ENCODE data around the gene RNF32. TPM values are rescaled to one million over a fixed set of nuclear protein-coding genes. Genes with fewer than 3 reads are reported as not detected.

RNF32 gene
- total and polyA plus RNA-seq, 8 donors: 0.69 to 2.5 (median 1.1) TPM

DNA sequence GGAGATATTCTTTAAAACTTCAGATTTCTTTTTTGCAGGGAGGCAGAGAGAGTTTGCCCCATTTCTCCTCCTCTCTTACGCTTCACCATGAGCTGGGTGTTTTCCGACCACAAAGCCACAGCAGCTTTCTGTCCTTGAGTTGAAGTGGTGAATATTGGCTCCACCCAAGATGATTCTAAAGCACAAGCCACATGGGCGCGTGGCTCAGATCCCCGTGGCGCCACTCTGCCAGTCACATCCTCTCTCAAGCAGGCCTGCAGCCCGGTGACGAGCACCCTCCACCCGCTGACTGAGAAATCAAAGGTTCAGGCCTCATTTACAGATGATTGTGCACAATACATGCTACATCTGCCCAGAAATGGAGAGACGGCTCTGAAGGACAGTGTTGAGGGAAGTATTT lies 27.6 kb upstream of the RNF32 start:
- TF ChIP-seq, protein P1, sequence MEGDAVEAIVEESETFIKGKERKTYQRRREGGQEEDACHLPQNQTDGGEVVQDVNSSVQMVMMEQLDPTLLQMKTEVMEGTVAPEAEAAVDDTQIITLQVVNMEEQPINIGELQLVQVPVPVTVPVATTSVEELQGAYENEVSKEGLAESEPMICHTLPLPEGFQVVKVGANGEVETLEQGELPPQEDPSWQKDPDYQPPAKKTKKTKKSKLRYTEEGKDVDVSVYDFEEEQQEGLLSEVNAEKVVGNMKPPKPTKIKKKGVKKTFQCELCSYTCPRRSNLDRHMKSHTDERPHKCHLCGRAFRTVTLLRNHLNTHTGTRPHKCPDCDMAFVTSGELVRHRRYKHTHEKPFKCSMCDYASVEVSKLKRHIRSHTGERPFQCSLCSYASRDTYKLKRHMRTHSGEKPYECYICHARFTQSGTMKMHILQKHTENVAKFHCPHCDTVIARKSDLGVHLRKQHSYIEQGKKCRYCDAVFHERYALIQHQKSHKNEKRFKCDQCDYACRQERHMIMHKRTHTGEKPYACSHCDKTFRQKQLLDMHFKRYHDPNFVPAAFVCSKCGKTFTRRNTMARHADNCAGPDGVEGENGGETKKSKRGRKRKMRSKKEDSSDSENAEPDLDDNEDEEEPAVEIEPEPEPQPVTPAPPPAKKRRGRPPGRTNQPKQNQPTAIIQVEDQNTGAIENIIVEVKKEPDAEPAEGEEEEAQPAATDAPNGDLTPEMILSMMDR (IDR thresholded peaks at IDR 0.05): no peak
- ATAC-seq: no peak
- WGBS, 2 donors: 91% methylated on average over 10 of the region's 10 CpGs
- no peak overlapping the region for H3K4me3 ChIP-seq
- DNase-seq: no peak
- no peaks in the 10 kb centered on the region for H3K36me3 ChIP-seq
- peaks cover 7 to 19% (median 16%) of the 10 kb centered on the region in 3 donors for H3K4me1 ChIP-seq
- no peak overlapping the region for H3K27ac ChIP-seq
- no peaks in the 10 kb centered on the region for H3K9me3 ChIP-seq
- no peak for FAIRE-seq
- intact Hi-C loops (cut with DNase I): no loop called here
- H3K27me3 ChIP-seq: peaks cover 0 to 6% (median 0%) of the 10 kb centered on the region in 4 donors

DNA sequence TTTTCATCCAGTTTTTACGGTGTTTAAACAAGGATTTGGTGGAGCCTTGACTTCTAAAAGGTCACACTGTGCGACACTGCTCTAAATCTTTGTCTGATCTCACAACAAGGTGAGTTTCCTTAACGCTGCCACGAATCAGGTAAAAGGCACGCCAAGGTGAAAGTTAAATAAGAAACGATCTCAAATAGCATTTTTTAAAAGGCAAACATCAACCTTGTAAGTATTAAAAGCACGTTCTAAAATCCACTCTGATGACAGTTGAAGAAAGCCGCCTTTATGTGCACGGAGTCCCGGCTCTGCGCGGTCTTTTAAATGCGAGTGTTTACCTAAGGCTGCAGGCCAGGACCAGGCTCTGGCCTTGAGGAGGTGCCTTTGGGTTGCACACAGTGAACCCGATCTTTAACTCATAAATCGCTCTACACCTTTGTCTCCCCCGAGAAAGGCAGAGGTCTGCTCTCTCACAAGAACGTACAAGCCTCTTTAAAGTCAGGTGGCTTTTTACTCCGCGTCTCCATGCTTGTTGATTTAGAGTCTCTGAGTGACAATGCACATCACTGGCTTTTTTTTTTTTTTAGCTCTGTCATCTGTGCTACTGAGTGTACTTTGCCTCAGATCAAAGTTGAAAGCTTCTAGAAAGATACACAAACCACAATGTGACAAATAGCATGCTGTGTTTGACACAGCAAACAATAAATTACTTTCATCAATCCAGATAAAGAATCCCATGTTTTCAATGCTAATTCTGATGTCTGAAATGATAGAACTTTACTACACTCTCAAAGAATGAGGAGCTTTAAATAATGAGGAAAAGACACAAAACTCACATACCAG lies 25.9 kb upstream of the RNF32 start:
- H3K9me3 ChIP-seq: no peaks in the 10 kb centered on the region
- H3K27ac ChIP-seq: peak overlapping the region in 1 of 4 donors; percentile 7
- WGBS, 2 donors: 27 to 31% methylated on average over 19 of the region's 19 CpGs
- FAIRE-seq (no peak), DNase-seq (no peak), ATAC-seq (peak in 3 of 4 donors; percentile 48 to 85 (median 77))
- intact Hi-C loops (cut with DNase I): no loop called here
- peaks cover 0 to 15% (median 5%) of the 10 kb centered on the region in 3 donors for H3K4me1 ChIP-seq
- H3K36me3 ChIP-seq: no peaks in the 10 kb centered on the region
- H3K4me3 ChIP-seq: no peak overlapping the region
- peaks cover 0 to 6% (median 0%) of the 10 kb centered on the region in 4 donors for H3K27me3 ChIP-seq
- TF ChIP-seq, protein P1 (IDR thresholded peaks at IDR 0.05): no peak

DNA sequence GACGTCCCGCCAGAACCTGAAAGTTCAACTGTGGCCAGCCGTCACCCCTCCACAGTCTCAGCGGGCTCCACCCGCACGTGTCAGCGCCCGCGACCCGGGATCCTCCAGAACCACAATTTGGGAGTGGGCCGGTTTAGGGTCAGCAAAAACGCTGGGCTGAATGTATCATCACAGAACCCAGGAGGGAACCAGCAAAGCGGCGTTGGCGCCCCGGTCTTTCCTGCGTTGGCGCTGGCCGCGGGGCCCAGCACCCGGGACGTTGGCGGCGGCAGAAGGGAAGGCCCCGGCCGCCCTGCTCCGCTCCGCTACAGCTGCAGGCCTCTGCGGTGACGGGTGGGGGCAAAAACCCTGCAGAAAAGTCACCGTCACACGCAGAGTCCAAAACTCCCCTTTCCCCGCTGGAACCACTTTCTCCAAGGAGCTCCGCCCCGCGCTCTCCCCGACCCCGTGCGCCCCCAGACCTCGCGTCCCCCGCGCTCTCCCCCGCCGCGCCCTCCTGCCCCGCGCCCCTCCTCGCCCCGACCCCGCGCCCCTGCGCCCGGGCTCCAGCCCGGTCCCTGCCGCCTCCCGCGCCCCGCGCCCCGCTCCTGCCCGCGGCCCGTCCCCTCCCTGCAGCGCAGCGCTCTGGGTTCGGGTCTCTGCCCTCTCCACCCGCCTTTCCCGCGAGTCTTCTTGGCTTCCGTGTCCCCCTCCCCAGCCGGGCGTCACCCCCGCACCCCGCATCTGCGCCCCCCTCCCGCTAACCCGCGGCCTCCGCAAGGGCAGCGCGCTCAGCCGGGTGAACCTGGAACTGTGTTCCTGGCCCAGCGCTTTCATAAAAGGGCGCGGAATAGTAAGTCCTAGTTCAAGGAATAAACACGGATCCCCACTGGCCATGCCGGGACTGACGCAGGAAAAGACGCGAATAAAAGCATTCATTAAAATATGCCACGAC lies 24.0 kb upstream of the RNF32 start:
- Histone ChIP-seq H3K4me3 (peak overlapping the region in 1 of 4 donors; percentile 11), H3K4me1 (peaks cover 0 to 15% (median 5%) of the 10 kb centered on the region in 3 donors), H3K27ac (no peak overlapping the region), H3K27me3 (peaks cover 0 to 6% (median 0%) of the 10 kb centered on the region in 4 donors), H3K9me3 (no peaks in the 10 kb centered on the region), H3K36me3 (no peaks in the 10 kb centered on the region)
- FAIRE-seq (no peak), DNase-seq (no peak), ATAC-seq (peak in 2 of 4 donors; percentile 15 to 16)
- 34 to 41% methylated on average over 76 to 92 of the region's 92 CpGs for WGBS, 2 donors
- TF ChIP-seq, protein P1 (IDR thresholded peaks at IDR 0.05): no peak
- intact Hi-C loops (cut with DNase I): no loop called here

DNA sequence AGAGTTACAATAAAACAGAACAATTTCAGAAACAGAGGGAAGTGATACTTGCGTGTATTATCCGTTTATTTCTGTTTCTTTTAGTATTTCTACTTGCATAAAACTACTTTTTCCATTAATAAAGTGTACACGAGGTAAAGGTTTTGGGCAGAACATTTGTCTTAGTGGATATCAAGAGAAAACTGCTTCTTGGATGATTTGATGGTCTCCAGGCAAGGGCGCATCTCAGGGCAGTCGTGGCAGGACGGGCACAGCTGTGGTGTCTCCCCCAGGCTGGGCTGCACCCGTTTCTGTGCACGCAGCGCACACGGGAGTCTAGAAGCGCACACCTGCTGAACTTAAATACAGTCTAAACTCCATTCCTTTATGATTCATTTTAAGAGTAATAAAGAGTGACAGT lies 23.4 kb upstream of the RNF32 start:
- no peak overlapping the region for H3K4me3 ChIP-seq
- FAIRE-seq: no peak

More for the DNA sequence above, 23.4 kb upstream of the RNF32 start:
- Histone ChIP-seq H3K4me1 (peaks cover 0 to 15% (median 5%) of the 10 kb centered on the region in 3 donors), H3K9me3 (no peaks in the 10 kb centered on the region), H3K27ac (no peak overlapping the region), H3K36me3 (no peaks in the 10 kb centered on the region), H3K27me3 (peaks cover 0 to 6% (median 0%) of the 10 kb centered on the region in 4 donors)
- DNase-seq: no peak
- ATAC-seq: no peak
- TF ChIP-seq, protein P1 (IDR thresholded peaks at IDR 0.05): no peak
- intact Hi-C loops (cut with DNase I): no loop called here
- 82 to 90% methylated on average over 11 of the region's 11 CpGs for WGBS, 2 donors

All from pancreas (tissue), 10 donors.